GM12878 (cell line): ENCODE data around the gene RAPSN. TPM values are rescaled to one million over a fixed set of nuclear protein-coding genes. Genes with fewer than 3 reads are reported as not detected.

Experiments
- ATAC-seq: fragments of 200-7000 bp; cut with Tn5 transposase; 3 replicates; pipeline ENCODE4 v1.9.1; 2020; ENCODE audit warnings: mild to moderate bottlenecking, moderate library complexity
- BruUV-seq: library from RNA; stranded (reverse); fragments of 400-500 nt; replicated peaks from 2 replicates; lab custom pipeline; 2021; lab: Mats Ljungman, UMichigan
- CTCF ChIA-PET: fragments of 300-600 bp; sonication (Branson Sonifier 250); formaldehyde crosslinking; extraction: SDS; loops from one replicate; lab custom pipeline; 2021; ENCODE audit warnings: inconsistent platforms; lab: Yijun Ruan, JAX
- POLR2A ChIA-PET: fragments of 350-600 bp; formaldehyde crosslinking; extraction: SDS; loops from one replicate; lab custom pipeline; 2021; ENCODE audit warnings: inconsistent platforms; lab: Charles Lee
- RAD21 ChIA-PET: fragments of 300-600 bp; sonication (Branson Sonifier 250); formaldehyde crosslinking; loops from one replicate; lab custom pipeline; 2023; ENCODE audit warnings: antibody characterized with exemption; ENCODE audit not compliant: unreplicated experiment; lab: Charles Lee
- SMC1A ChIA-PET: fragments of 300-600 bp; sonication (Branson Sonifier 250); formaldehyde crosslinking; loops from one replicate; lab custom pipeline; 2023; ENCODE audit not compliant: unreplicated experiment, uncharacterized antibody; lab: Charles Lee
- DNase-seq: peaks from one replicate; pipeline ENCODE4 v3.0.0-alpha.2; 2011; ENCODE audit warnings: low read depth, low spot score
- FAIRE-seq: peaks from 3 replicates; lab custom pipeline; 2011; peaks lifted over from hg19 to GRCh38; lab: Jason Lieb, UNC
- H2AFZ ChIP-seq: 2 replicates; pipeline ENCODE4 v1.6.0; 2011; ENCODE audit warnings: low read depth, low read length, control low read depth; ENCODE audit not compliant: control insufficient read depth
- H3K27ac ChIP-seq: 2 replicates; pipeline ENCODE4 v1.5.1; 2011; ENCODE audit warnings: control low read depth; ENCODE audit not compliant: control insufficient read depth, insufficient read depth
- H3K27me3 ChIP-seq, 2 experiments: replicated peaks in 1 of 2; 2 replicates each; pipeline versions ENCODE4 v1.6.0 to v1.6.1; 2011; ENCODE audit warnings: low read length in 1 of 2; ENCODE audit not compliant: control insufficient read depth in 2 of 2, insufficient read depth in 2 of 2
- H3K36me3 ChIP-seq, 2 experiments: 2 replicates each; pipeline ENCODE4 v1.5.1; 2011; ENCODE audit warnings: low read length in 1 of 2; ENCODE audit not compliant: control insufficient read depth in 2 of 2, insufficient read depth in 2 of 2
- H3K4me1 ChIP-seq: 2 replicates; pipeline ENCODE4 v1.6.1; 2011; ENCODE audit warnings: mild to moderate bottlenecking, low read length, moderate library complexity, mixed read lengths; ENCODE audit not compliant: control insufficient read depth, insufficient read depth
- H3K4me2 ChIP-seq: 2 replicates; pipeline ENCODE4 v1.6.0; 2011; ENCODE audit warnings: control low read depth; ENCODE audit not compliant: control insufficient read depth, insufficient read depth
- H3K4me3 ChIP-seq: fragments of 200-600 bp; sonication (generic); 2 replicates; pipeline ENCODE4 v1.5.1; 2016
- H3K79me2 ChIP-seq: 2 replicates; pipeline ENCODE4 v1.6.0; 2011; ENCODE audit warnings: low read length; ENCODE audit not compliant: control insufficient read depth, insufficient read depth
- H3K9ac ChIP-seq: 2 replicates; pipeline ENCODE4 v1.8.0; 2011; ENCODE audit warnings: low read length, control low read depth, mixed read lengths; ENCODE audit not compliant: control insufficient read depth, insufficient read depth
- H3K9me3 ChIP-seq: replicated peaks from 3 replicates; pipeline ENCODE4 v1.5.1; 2011; ENCODE audit warnings: mild to moderate bottlenecking, low read length; ENCODE audit not compliant: control insufficient read depth, insufficient read depth
- H4K20me1 ChIP-seq: 2 replicates; pipeline ENCODE4 v1.6.0; 2011; ENCODE audit not compliant: control insufficient read depth, insufficient read depth
- BCL11A ChIP-seq: IDR thresholded peaks from 2 replicates; pipeline ENCODE4 v1.6.1; 2011; ENCODE audit warnings: low read depth, low read length
- CHD4 ChIP-seq: fragments of 200-600 bp; sonication (generic); IDR thresholded peaks from 2 replicates; pipeline ENCODE4 v1.6.1; 2016; ENCODE audit warnings: mild to moderate bottlenecking
- FOXK2 ChIP-seq: fragments of 450-650 bp; IDR thresholded peaks from 2 replicates; pipeline ENCODE4 v1.6.1; 2017; ENCODE audit warnings: mild to moderate bottlenecking, moderate library complexity
- HCFC1 ChIP-seq: fragments of 150-350 bp; IDR thresholded peaks from 2 replicates; pipeline ENCODE4 v1.6.1; 2014; ENCODE audit warnings: low read length
- KLF5 ChIP-seq: fragments of 450-650 bp; IDR thresholded peaks from 2 replicates; pipeline ENCODE4 v1.6.1; 2014; ENCODE audit warnings: mild to moderate bottlenecking; ENCODE audit not compliant: partially characterized antibody
- MEF2A ChIP-seq: IDR thresholded peaks from 2 replicates; pipeline ENCODE4 v1.6.1; 2011; ENCODE audit warnings: low read depth, mild to moderate bottlenecking, low read length, moderate library complexity; ENCODE audit not compliant: insufficient read depth
- PML ChIP-seq: IDR thresholded peaks from 2 replicates; pipeline ENCODE4 v1.6.1; 2012; ENCODE audit warnings: low read length, inconsistent platforms
- POU2F2 ChIP-seq: IDR thresholded peaks from 3 replicates; pipeline ENCODE4 v1.6.1; 2011; ENCODE audit warnings: low read depth, mild to moderate bottlenecking, low read length, borderline replicate concordance
- RAD51 ChIP-seq: fragments of 450-650 bp; IDR thresholded peaks from 2 replicates; pipeline ENCODE4 v1.6.1; 2016; ENCODE audit warnings: moderate library complexity, mild to moderate bottlenecking, inconsistent platforms
- TBL1XR1 ChIP-seq: IDR thresholded peaks from 2 replicates; pipeline ENCODE4 v1.6.1; 2012; ENCODE audit warnings: low read depth, low read length, improper control_type of control experiment
- ZSCAN29 ChIP-seq: fragments of 450-650 bp; IDR thresholded peaks from 2 replicates; pipeline ENCODE4 v1.6.1; 2017; ENCODE audit warnings: mild to moderate bottlenecking, moderate library complexity
- WGBS: methylation state at CpG from one replicate; pipeline ENCODE4 v1.1.6; 2016; ENCODE audit warnings: low lambda C conversion rate; ENCODE audit not compliant: insufficient replicate concordance, insufficient coverage; ENCODE audit errors: missing lambda C conversion rate; 5-methylcytosine and 5-hydroxymethylcytosine counted together
- in situ Hi-C: fragments of 300-500 bp; cut with MboI; formaldehyde crosslinking; loops from 9 replicates; pipeline ENCODE4 v1.14.3; 2018; ENCODE audit warnings: mixed read lengths
- intact Hi-C: fragments of 100-400 bp; cut with micrococcal nuclease; formaldehyde crosslinking; loops from one replicate; pipeline ENCODE4 v1.14.2; 2022; ENCODE audit not compliant: unreplicated experiment
- polyA plus RNA-seq, 11 experiments: library from polyadenylated mRNA; depleted of rRNA in 4 of 11; unstranded in 6 of 11; stranded (reverse) in 5 of 11; fragments of >200 nt; fragmentation: Nextera tagmentation in 4 of 11; fragmentation: Illumina TruSeq in 1 of 11; extraction: Ambion mirVana in 4 of 11; extraction: Trizol in 1 of 11; gene quantifications; 1 replicate in 1 of 11; 2 replicates in 10 of 11; pipeline versions ENCODE4 v1.2.1 to v1.2.3, GENCODE V29; 2011 to 2016; ENCODE audit warnings: inconsistent platforms in 2 of 11, missing spikeins in 2 of 11, low read depth in 1 of 11
- total RNA-seq, 4 experiments: library from RNA; depleted of rRNA in 3 of 4; stranded (reverse); fragments of >200 nt in 3 of 4; fragmentation: Illumina TruSeq in 1 of 4; extraction: Trizol in 1 of 4; gene quantifications; 2 replicates each; pipeline versions ENCODE4 v1.2.1 to v1.2.3, GENCODE V29; 2013 to 2021
- TF ChIP-seq, protein P1 (sequence below): fragments of 450-650 bp; IDR thresholded peaks from 2 replicates; pipeline ENCODE4 v1.6.1; 2018; ENCODE audit warnings: borderline replicate concordance, mild to moderate bottlenecking; ENCODE audit not compliant: partially characterized antibody
- TF ChIP-seq, protein P2 (sequence below): IDR thresholded peaks from 2 replicates; pipeline ENCODE4 v1.6.1; 2012; ENCODE audit warnings: low read length, inconsistent platforms

Gene RAPSN
- total and polyA plus RNA-seq, 10 of the 15 experiments (the other 5 are each of a cell fraction or from before 2014, with no cell fraction given) = 0.08 to 0.23 (median 0.14) TPM; not detected in 6

DNA sequence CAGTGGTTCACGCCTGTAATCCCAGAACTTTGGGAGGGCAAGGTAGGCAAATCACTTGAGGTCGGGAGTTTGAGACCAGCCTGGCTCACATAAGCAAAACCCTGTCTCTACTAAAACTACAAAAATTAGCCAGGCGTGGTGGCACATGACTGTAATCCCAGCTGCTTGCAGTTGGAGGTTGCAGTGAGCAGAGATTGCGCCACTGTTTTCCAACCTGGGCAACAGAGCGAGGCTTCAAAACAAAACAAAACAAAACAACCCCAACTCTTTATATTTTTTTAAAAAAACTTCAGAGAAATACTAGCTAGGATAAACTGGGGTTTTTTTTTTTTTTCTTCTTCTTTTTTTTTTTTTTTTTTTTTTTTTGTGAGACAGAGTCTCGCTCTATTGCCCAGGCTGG lies 31.8 kb upstream of the RAPSN start:
- 91% methylated on average over 5 of the region's 6 CpGs for WGBS
- ChIA-PET SMC1A (no interaction called here), POLR2A (no interaction called here), CTCF (interaction anchor here (0.6 kb wide), 1 partner anchor 14 kb away, joined by 3 read pairs; no protein-coding TSS in a partner anchor), RAD21 (no interaction called here)
- DNase-seq = no peak
- Histone ChIP-seq H3K9me3 (no peaks in the 10 kb centered on the region), H3K4me2 (no peak overlapping the region), H3K36me3 (peaks cover 23 to 43% of the 10 kb centered on the region in 2 experiments), H3K4me3 (no peak overlapping the region), H2AFZ (no peak overlapping the region), H3K9ac (no peak overlapping the region), H3K27me3 (no peaks in the 10 kb centered on the region), H3K4me1 (no peaks in the 10 kb centered on the region), H3K79me2 (no peaks in the 10 kb centered on the region), H3K27ac (no peak overlapping the region), H4K20me1 (no peaks in the 10 kb centered on the region)
- BruUV-seq = no TSS peak
- no peak for TF ChIP-seq KLF5
- no peak for TF ChIP-seq ZSCAN29
- intact Hi-C loops = no loop called here
- FAIRE-seq = no peak
- in situ Hi-C loops = no loop called here
- ATAC-seq = no peak

DNA sequence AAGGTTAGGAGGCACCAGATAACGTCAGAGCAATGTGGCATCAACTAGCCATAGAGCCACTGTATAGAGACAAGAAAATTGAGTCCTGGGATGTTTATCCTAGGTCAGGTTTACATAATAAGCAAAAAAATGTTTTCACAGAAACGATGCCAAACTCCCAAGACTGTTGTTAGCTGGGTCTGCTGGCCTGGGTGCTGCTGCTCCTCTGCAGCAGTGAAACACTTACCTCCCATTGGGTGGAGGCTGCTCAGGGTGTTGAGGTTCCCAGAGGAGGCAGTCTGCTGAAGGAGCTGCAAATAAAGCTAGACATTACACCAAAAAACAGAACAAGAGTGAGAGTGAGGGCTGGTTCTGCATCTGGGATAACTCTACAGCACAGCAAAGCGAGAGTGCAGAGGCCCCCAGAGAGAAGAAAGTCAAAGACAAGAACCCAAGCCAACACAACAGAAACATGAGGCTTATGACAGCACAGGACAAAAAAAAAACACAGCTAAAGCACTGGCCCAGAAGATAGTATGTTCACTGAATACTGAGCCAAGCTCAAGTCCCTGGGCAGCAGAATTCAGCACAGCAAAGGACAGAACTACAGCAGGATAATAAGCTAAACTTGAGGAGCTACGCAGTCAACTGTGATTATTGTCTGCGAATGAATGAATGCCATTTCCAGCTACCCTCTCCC lies 29.9 kb upstream of the RAPSN start:
- no peaks in the 10 kb centered on the region for H3K4me1 ChIP-seq
- intact Hi-C loops (no loop called here), in situ Hi-C loops (no loop called here)
- TF ChIP-seq TBL1XR1 (no peak), MEF2A (no peak), FOXK2 (no peak), POU2F2 (no peak), PML (no peak), RAD51 (no peak), HCFC1 (no peak), CHD4 (no peak), BCL11A (no peak)
- TF ChIP-seq, protein P1, sequence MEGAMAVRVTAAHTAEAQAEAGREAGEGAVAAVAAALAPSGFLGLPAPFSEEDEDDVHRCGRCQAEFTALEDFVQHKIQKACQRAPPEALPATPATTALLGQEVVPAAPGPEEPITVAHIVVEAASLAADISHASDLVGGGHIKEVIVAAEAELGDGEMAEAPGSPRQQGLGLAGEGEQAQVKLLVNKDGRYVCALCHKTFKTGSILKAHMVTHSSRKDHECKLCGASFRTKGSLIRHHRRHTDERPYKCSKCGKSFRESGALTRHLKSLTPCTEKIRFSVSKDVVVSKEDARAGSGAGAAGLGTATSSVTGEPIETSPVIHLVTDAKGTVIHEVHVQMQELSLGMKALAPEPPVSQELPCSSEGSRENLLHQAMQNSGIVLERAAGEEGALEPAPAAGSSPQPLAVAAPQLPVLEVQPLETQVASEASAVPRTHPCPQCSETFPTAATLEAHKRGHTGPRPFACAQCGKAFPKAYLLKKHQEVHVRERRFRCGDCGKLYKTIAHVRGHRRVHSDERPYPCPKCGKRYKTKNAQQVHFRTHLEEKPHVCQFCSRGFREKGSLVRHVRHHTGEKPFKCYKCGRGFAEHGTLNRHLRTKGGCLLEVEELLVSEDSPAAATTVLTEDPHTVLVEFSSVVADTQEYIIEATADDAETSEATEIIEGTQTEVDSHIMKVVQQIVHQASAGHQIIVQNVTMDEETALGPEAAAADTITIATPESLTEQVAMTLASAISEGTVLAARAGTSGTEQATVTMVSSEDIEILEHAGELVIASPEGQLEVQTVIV = no peak
- TF ChIP-seq, protein P2, sequence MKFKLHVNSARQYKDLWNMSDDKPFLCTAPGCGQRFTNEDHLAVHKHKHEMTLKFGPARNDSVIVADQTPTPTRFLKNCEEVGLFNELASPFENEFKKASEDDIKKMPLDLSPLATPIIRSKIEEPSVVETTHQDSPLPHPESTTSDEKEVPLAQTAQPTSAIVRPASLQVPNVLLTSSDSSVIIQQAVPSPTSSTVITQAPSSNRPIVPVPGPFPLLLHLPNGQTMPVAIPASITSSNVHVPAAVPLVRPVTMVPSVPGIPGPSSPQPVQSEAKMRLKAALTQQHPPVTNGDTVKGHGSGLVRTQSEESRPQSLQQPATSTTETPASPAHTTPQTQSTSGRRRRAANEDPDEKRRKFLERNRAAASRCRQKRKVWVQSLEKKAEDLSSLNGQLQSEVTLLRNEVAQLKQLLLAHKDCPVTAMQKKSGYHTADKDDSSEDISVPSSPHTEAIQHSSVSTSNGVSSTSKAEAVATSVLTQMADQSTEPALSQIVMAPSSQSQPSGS = no peak
- H3K4me3 ChIP-seq = no peak overlapping the region
- H3K36me3 ChIP-seq = peaks cover 27 to 43% of the 10 kb centered on the region in 2 experiments
- no peaks in the 10 kb centered on the region for H3K27me3 ChIP-seq
- no peak overlapping the region for H3K4me2 ChIP-seq
- POLR2A ChIA-PET = interaction anchor here (0.6 to 1.2 kb wide), 2 partner anchors 19 to 24 kb away, joined by 3 to 4 read pairs; no protein-coding TSS in a partner anchor
- H3K9ac ChIP-seq = no peak overlapping the region
- no peaks in the 10 kb centered on the region for H4K20me1 ChIP-seq
- WGBS = 89% methylated on average over 5 of the region's 5 CpGs
- FAIRE-seq = no peak
- no peaks in the 10 kb centered on the region for H3K79me2 ChIP-seq
- SMC1A ChIA-PET = interaction anchor here (0.6 to 1.7 kb wide), 3 partner anchors 37 to 60 kb away, joined by 3 to 5 read pairs (median 3); no protein-coding TSS in a partner anchor
- CTCF ChIA-PET = interaction anchor here (0.6 to 1.8 kb wide), 4 partner anchors 25 to 365 kb away, joined by 3 to 5 read pairs (median 4); no protein-coding TSS in a partner anchor
- no peak for DNase-seq
- no peaks in the 10 kb centered on the region for H3K9me3 ChIP-seq
- RAD21 ChIA-PET = interaction anchor here (0.7 kb wide), 1 partner anchor 13 kb away, joined by 3 read pairs; no protein-coding TSS in a partner anchor
- no peak for ATAC-seq
- H3K27ac ChIP-seq = no peak overlapping the region
- BruUV-seq = no TSS peak
- no peak overlapping the region for H2AFZ ChIP-seq
